Lower lobe of right lung (tissue), 2 donors: ENCODE data around the gene PFN2. TPM values are rescaled to one million over a fixed set of nuclear protein-coding genes. Genes with fewer than 3 reads are reported as not detected.
A peak's percentile ranks its signal among the peaks of the same experiment; 100 is the strongest.
"Not testable (repeated sequence)": the region's sequence is repeated elsewhere in the genome, so short reads cannot be mapped to it uniquely, and the experiment has no call there.

Source experiments
- ATAC-seq, 2 donors: fragments of 200-7000 bp; cut with Tn5 transposase; one replicate each; pipeline ENCODE4 v1.9.1; 2020 to 2022; ENCODE audit warnings: mild to moderate bottlenecking in 2 of 2, moderate library complexity in 2 of 2
- DNase-seq: peaks from one replicate; pipeline ENCODE4 v3.0.0-alpha.2; 2020
- H3K27ac ChIP-seq: fragments of 200-600 bp; one replicate; pipeline ENCODE4 v1.8.0; 2022
- H3K27me3 ChIP-seq: fragments of 200-600 bp; one replicate; pipeline ENCODE4 v1.8.0; 2022; ENCODE audit warnings: low read depth
- H3K36me3 ChIP-seq: fragments of 200-600 bp; one replicate; pipeline ENCODE4 v1.8.0; 2022; ENCODE audit warnings: mild to moderate bottlenecking
- H3K4me1 ChIP-seq: fragments of 200-600 bp; one replicate; pipeline ENCODE4 v1.8.0; 2022
- H3K4me3 ChIP-seq: fragments of 200-600 bp; one replicate; pipeline ENCODE4 v1.8.0; 2022; ENCODE audit warnings: mild to moderate bottlenecking
- H3K9me3 ChIP-seq: fragments of 200-600 bp; one replicate; pipeline ENCODE4 v1.8.0; 2022
- intact Hi-C: fragments of 100-400 bp; cut with DNase I; formaldehyde crosslinking; loops from one replicate; pipeline ENCODE4 v1.11.0; 2022
- total RNA-seq: library from RNA; stranded (reverse); fragmentation: NEBNext Ultra II Directional; extraction: Animal tissue kit (Norgen Biotek cat#: 25700); gene quantifications from one replicate; pipeline ENCODE4 v1.2.1, GENCODE V29; 2021
- TF ChIP-seq, protein P1 (sequence below): fragments of 200-600 bp; IDR thresholded peaks from one replicate; pipeline ENCODE4 v1.8.0; 2022; ENCODE audit warnings: antibody characterized with exemption, mild to moderate bottlenecking
- donor health status: DM: no; HTN: yes; CAD: no; lungs with severe emphysema.

Gene PFN2
- total RNA-seq, 1 donor from 2014 or later, result 28.5 TPM

DNA sequence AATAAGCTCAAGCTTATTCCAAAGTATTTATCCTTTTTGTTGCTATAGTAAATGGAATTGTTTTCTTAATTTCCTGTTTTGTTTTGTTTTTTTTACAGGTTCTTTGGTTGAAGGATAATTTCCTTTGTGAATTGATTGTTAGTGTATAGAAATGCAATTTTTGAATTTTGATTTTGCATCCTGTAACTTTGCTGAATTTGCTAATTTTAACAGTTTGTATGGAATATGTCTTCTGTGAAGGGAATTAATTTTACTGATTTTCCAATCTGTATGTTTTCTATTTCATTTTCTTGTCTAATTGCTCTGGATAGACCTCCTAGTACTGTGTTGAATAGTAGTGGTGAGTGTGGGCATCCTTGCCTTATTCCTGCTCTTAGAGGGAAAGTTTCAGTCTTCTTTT lies 28.3 kb downstream of the PFN2 start:
- no peaks in the 10 kb centered on the region for H3K4me1 ChIP-seq
- H3K36me3 ChIP-seq, result no peaks in the 10 kb centered on the region
- TF ChIP-seq, protein P1, sequence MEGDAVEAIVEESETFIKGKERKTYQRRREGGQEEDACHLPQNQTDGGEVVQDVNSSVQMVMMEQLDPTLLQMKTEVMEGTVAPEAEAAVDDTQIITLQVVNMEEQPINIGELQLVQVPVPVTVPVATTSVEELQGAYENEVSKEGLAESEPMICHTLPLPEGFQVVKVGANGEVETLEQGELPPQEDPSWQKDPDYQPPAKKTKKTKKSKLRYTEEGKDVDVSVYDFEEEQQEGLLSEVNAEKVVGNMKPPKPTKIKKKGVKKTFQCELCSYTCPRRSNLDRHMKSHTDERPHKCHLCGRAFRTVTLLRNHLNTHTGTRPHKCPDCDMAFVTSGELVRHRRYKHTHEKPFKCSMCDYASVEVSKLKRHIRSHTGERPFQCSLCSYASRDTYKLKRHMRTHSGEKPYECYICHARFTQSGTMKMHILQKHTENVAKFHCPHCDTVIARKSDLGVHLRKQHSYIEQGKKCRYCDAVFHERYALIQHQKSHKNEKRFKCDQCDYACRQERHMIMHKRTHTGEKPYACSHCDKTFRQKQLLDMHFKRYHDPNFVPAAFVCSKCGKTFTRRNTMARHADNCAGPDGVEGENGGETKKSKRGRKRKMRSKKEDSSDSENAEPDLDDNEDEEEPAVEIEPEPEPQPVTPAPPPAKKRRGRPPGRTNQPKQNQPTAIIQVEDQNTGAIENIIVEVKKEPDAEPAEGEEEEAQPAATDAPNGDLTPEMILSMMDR, result no peak
- ATAC-seq (no peak), DNase-seq (no peak)
- no peaks in the 10 kb centered on the region for H3K27me3 ChIP-seq
- H3K4me3 ChIP-seq, result no peak overlapping the region
- no peak overlapping the region for H3K27ac ChIP-seq
- intact Hi-C loops, result no loop called here
- H3K9me3 ChIP-seq, result no peaks in the 10 kb centered on the region

DNA sequence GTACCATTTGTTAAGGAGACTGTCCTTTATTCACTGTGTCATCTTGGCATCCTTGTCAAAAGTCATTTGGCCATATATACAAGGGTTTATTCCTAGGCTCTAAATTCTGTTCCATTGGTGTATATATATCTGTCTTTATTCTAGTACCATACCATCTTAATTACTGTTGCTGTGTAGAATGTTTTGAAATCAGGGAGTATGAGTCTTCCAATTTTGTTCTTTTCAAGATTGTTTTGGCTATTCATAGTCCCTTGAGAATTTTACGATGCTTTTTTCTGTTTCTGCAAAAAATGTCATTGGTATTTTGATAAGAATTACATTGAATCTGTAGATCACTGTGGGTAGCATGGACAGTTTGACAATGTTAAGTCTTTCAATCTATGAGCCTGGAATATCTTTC lies 28.7 kb downstream of the PFN2 start:
- H3K4me1 ChIP-seq, result no peaks in the 10 kb centered on the region
- DNase-seq (no peak), ATAC-seq (no peak)
- H3K4me3 ChIP-seq, result no peak overlapping the region
- no peaks in the 10 kb centered on the region for H3K36me3 ChIP-seq
- H3K27me3 ChIP-seq, result no peaks in the 10 kb centered on the region
- no peak overlapping the region for H3K27ac ChIP-seq
- H3K9me3 ChIP-seq, result no peaks in the 10 kb centered on the region
- TF ChIP-seq, protein P1, result no peak
- intact Hi-C loops, result no loop called here

DNA sequence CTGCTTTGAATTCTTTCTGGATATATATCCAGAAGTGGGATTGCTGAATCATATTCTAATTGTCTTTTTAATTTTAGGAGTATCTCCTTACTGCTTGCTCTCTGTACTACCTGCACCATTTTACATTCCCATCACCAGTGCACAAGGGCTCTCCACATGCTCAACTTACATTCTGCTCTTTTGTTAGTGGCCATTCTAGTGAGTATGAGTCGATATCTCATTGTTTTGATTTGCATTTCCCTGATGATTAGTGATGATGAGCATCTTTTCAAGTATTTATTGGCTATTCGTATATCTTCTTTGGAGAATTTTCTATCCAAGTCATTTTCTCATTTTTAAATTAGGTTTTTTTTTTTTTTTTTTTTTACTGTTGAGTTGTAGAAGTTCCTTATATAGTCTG lies 29.5 kb downstream of the PFN2 start:
- DNase-seq (no peak), ATAC-seq (no peak)
- Histone ChIP-seq H3K4me1 (no peaks in the 10 kb centered on the region), H3K4me3 (no peak overlapping the region), H3K9me3 (no peaks in the 10 kb centered on the region), H3K27me3 (no peaks in the 10 kb centered on the region), H3K36me3 (no peaks in the 10 kb centered on the region), H3K27ac (no peak overlapping the region)
- intact Hi-C loops, result no loop called here
- TF ChIP-seq, protein P1, result no peak

DNA sequence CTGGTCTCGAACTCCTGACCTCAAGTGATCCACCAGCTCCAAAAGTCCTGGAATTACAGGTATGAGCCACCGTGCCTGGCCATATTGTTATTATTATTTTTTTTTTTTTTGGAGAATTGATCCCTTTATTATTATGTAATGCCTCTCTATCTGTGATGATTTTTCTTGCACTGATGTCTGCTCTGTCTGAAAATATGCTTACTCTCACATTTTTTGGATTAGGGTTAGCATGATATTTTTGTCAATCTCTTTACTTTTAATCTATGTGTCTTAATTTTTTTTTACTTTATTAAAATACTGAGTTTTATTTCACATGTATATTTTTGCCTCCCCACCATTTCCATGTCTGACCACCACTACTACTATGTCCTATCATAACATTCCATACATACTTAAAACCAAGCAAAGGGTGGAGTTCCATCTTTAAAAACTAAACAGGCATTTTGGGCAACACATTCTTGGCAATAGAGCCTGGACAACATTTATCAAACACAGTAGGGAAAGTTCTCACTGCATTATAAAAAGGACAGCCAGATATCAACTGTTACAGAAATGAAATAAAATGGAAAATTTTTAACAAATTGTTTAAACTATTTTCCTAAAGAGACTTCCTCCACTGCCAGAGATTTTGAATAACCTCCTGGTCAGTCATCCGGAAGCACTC lies 32.2 kb downstream of the PFN2 start:
- H3K9me3 ChIP-seq, intact Hi-C loops, ATAC-seq, H3K4me3 ChIP-seq, H3K27me3 ChIP-seq, H3K36me3 ChIP-seq, DNase-seq, H3K27ac ChIP-seq: not testable (repeated sequence)
- H3K4me1 ChIP-seq, result peaks cover 13% of the 10 kb centered on the region

DNA sequence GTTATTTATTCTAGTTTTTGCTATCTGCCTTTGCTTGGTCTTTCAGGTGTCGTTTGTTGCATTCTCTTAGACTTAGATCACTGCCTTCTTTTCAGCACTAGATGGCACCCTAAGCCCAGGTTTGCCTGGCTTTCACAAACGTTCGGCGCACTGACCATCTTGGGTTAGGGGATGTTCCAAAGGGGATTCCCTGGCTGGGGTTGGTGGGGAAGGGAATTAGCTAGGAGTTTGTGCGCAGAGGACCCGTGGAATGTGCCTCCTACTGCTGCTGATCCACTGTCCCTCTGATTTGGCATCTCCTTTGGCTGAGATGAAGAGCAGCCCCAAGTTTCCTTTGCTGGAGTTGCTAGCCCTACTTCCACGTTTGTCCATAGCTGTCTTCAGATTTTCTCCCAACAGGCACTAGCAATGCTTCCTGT lies 33.9 kb downstream of the PFN2 start:
- DNase-seq (no peak), ATAC-seq (peak; percentile 74 to 84)
- H3K27ac ChIP-seq, result no peak overlapping the region
- TF ChIP-seq, protein P1, result peak; percentile 67
- H3K9me3 ChIP-seq, result no peaks in the 10 kb centered on the region
- intact Hi-C loops, result no loop called here
- peaks cover 13% of the 10 kb centered on the region for H3K4me1 ChIP-seq
- H3K36me3 ChIP-seq, result no peaks in the 10 kb centered on the region
- H3K4me3 ChIP-seq, result no peak overlapping the region
- H3K27me3 ChIP-seq, result no peaks in the 10 kb centered on the region

DNA sequence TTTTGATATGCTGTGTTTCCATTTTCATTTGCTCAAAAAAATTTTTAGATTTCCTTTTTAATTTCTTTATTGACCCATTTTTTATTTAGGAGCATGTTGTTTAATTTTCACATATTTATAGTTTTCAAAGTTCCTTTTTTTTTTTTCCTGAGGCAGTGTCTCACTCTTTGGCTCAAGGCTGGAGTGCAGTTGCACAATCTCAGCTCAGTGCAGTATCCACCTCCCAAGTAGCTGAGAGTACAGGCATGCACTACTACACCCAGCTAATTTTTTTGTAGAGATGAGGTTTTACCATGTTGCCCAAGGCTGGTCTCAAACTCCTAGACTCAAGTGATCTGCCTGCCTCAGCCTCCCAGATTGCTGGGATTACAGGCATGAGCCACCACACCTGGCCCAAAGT lies 36.2 kb downstream of the PFN2 start:
- peaks cover 2% of the 10 kb centered on the region for H3K36me3 ChIP-seq
- TF ChIP-seq, protein P1, result no peak
- no peak overlapping the region for H3K27ac ChIP-seq
- intact Hi-C loops, result no loop called here
- no peak for DNase-seq
- peaks cover 13% of the 10 kb centered on the region for H3K4me1 ChIP-seq
- H3K27me3 ChIP-seq, result no peaks in the 10 kb centered on the region
- no peak overlapping the region for H3K4me3 ChIP-seq
- no peaks in the 10 kb centered on the region for H3K9me3 ChIP-seq
- ATAC-seq, result peak; percentile 82 to 83
